Spleen (tissue), 7 donors: ENCODE measurements around the gene HORMAD2.

Experiments used
- POLR2A ChIP-seq, 3 donors: fragments of 450-650 bp; IDR thresholded peaks; one replicate each; pipeline ENCODE4 v1.5.1; 2017; ENCODE audit warnings: antibody characterized with exemption in 3 of 3, mild to moderate bottlenecking in 1 of 3
- POLR2AphosphoS5 ChIP-seq, 3 donors: sonication (generic); formaldehyde crosslinking; IDR thresholded peaks; one replicate each; pipeline ENCODE4 v1.5.1; 2017; ENCODE audit warnings: antibody characterized with exemption in 3 of 3
- TF ChIP-seq, protein P1 (sequence below), 11 experiments: fragments of 200-600 bp in 7 of 11; fragments of 450-650 bp in 4 of 11; sonication (generic) in 4 of 11; IDR thresholded peaks in 8 of 11; conservative IDR thresholded peaks in 3 of 11; 1 replicate in 7 of 11; 2 replicates in 4 of 11; pipeline versions ENCODE4 v1.4.0 to v1.8.0; 2016 to 2021; ENCODE audit warnings: antibody characterized with exemption in 11 of 11, inconsistent platforms in 4 of 11, mild to moderate bottlenecking in 1 of 11
- donor health status: DM: no; HTN: no; CAD: no; lungs with moderate emphysema.
- donor health status: DM: no; HTN: no; CAD: no.
- donor health status: DM: no; HTN: no; CAD: no.

DNA sequence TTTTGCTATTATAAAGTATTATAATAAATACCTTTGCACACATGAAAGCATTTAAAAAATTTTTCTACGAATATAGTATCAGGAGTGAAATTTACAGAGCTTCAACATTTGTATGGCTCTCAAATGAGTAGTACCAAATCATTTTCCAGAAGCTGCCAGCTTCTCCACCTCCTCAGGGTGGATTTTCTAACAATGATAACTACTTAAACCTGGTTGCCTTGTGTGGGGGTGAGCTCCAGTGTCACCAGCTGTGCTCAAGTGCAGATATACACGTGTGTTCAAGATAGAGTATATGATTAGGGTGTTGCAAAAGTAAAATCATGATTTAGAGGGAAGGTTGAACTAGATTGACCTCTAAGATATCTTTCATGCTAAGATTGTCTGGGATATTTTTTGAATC is 48.2 kb downstream of the HORMAD2 start:
- TF ChIP-seq POLR2A (IDR thresholded peaks at IDR 0.05) (no peak), POLR2AphosphoS5 (IDR thresholded peaks at IDR 0.05) (no peak)
- TF ChIP-seq, protein P1, sequence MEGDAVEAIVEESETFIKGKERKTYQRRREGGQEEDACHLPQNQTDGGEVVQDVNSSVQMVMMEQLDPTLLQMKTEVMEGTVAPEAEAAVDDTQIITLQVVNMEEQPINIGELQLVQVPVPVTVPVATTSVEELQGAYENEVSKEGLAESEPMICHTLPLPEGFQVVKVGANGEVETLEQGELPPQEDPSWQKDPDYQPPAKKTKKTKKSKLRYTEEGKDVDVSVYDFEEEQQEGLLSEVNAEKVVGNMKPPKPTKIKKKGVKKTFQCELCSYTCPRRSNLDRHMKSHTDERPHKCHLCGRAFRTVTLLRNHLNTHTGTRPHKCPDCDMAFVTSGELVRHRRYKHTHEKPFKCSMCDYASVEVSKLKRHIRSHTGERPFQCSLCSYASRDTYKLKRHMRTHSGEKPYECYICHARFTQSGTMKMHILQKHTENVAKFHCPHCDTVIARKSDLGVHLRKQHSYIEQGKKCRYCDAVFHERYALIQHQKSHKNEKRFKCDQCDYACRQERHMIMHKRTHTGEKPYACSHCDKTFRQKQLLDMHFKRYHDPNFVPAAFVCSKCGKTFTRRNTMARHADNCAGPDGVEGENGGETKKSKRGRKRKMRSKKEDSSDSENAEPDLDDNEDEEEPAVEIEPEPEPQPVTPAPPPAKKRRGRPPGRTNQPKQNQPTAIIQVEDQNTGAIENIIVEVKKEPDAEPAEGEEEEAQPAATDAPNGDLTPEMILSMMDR (IDR thresholded peaks at IDR 0.05 in 8 of 11, conservative IDR thresholded peaks at IDR 0.05 in 3 of 11): no peak
